Measurements from ENCODE around the gene LSM10. TPM values are rescaled to one million over a fixed set of nuclear protein-coding genes. Genes with fewer than 3 reads are reported as not detected.

LSM10 gene
- total and polyA plus RNA-seq, 2 of the 4 experiments (the other 2 are of a cell fraction), result 11.7 to 78.9 TPM

GRCh38 chr1:36392836-36393235 is 4.9 kb downstream of the LSM10 start:
- peaks cover 7% of the 10 kb centered on the region for H3K4me1 ChIP-seq (ENCODE audit: control insufficient read depth, insufficient read depth, low read length)
- no peak overlapping the region for H3K18ac ChIP-seq (ENCODE audit: low read depth, low read length)
- no peaks in the 10 kb centered on the region for H4K20me1 ChIP-seq (ENCODE audit: insufficient read depth, low read length)
- DNase-seq (no peak), ATAC-seq (ENCODE audit: low read depth) (no peak)
- H3K27me3 ChIP-seq (ENCODE audit: control insufficient read depth, insufficient read depth, low read length), result no peaks in the 10 kb centered on the region
- BruUV-seq (replicated peaks), result no TSS peak
- H2AFZ ChIP-seq (replicated peaks; ENCODE audit: low read length, poor library complexity), result no peak overlapping the region
- no peak overlapping the region for H4K91ac ChIP-seq (ENCODE audit: insufficient read depth, low read depth, low read length)
- peaks cover 23% of the 10 kb centered on the region for H3K36me3 ChIP-seq (ENCODE audit: control insufficient read depth, insufficient read depth, low read length)
- no peak overlapping the region for H2BK15ac ChIP-seq (ENCODE audit: low read depth, low read length)
- dilution Hi-C loops (cut with HindIII; ENCODE audit: low sequenced_read_pairs, unreplicated experiment), result no loop called here
- no peak overlapping the region for H3K23ac ChIP-seq (ENCODE audit: low read depth, low read length)
- no peaks in the 10 kb centered on the region for H3K9me3 ChIP-seq (ENCODE audit: control insufficient read depth, insufficient read depth, low read length)
- H3K56ac ChIP-seq (ENCODE audit: extremely low read depth, insufficient read depth, low read length), result no peak overlapping the region
- H3K4me3 ChIP-seq (ENCODE audit: insufficient read depth, low read depth, low read length), result no peak overlapping the region
- WGBS, 2 experiments (ENCODE audit: extremely low coverage in 2 of 2, insufficient read length in 1 of 2), result 83% methylated on average over 1 of the region's 4 CpGs; no CpG with 5 or more reads in 1 of the 2 experiments
- no peak overlapping the region for H2AK5ac ChIP-seq (ENCODE audit: low read depth, low read length)
- H3K9me1 ChIP-seq (ENCODE audit: insufficient read depth, low read length), result peaks cover 20% of the 10 kb centered on the region
- no peak overlapping the region for H4K8ac ChIP-seq (ENCODE audit: low read depth in 2 of 2, low read length in 2 of 2)
- H4K5ac ChIP-seq (ENCODE audit: low read depth, low read length), result no peak overlapping the region
- H3K4ac ChIP-seq (ENCODE audit: low read depth, low read length), result no peak overlapping the region
- no peak overlapping the region for H2BK120ac ChIP-seq (ENCODE audit: low read depth, low read length)
- no peak for TF ChIP-seq BHLHE40 (IDR thresholded peaks at IDR 0.05; ENCODE audit: low read depth, low read length)
- TF ChIP-seq CEBPB (IDR thresholded peaks at IDR 0.05; ENCODE audit: low read depth, low read length), result no peak
- no peak for TF ChIP-seq POLR2A (IDR thresholded peaks at IDR 0.05; ENCODE audit: low read depth, low read length)
- no peak for TF ChIP-seq RCOR1 (IDR thresholded peaks at IDR 0.05; ENCODE audit: insufficient replicate concordance, low read length)
- TF ChIP-seq USF2 (IDR thresholded peaks at IDR 0.05; ENCODE audit: low read depth, low read length), result no peak
- no peak for TF ChIP-seq CTCF (conservative IDR thresholded peaks at IDR 0.05; ENCODE audit: low read depth, low read length)
- no peak for TF ChIP-seq FOS (IDR thresholded peaks at IDR 0.05; ENCODE audit: low read depth, low read length)
- TF ChIP-seq CHD1 (IDR thresholded peaks at IDR 0.05; ENCODE audit: low read depth, low read length), result no peak
- no peak for TF ChIP-seq NFE2L2 (IDR thresholded peaks at IDR 0.05; ENCODE audit: low read depth, low read length)
- TF ChIP-seq MAZ (IDR thresholded peaks at IDR 0.05; ENCODE audit: borderline replicate concordance, low read depth, low read length), result no peak
- no peak for TF ChIP-seq ELK1 (IDR thresholded peaks at IDR 0.05; ENCODE audit: borderline replicate concordance, low read depth, low read length)
- TF ChIP-seq MAFK (IDR thresholded peaks at IDR 0.05; ENCODE audit: low read depth, low read length), result no peak
- no peak for TF ChIP-seq RAD21 (IDR thresholded peaks at IDR 0.05; ENCODE audit: low read length)
- TF ChIP-seq RFX5 (IDR thresholded peaks at IDR 0.05; ENCODE audit: low read depth, low read length), result no peak
- TF ChIP-seq SMC3 (IDR thresholded peaks at IDR 0.05; ENCODE audit: low read depth, low read length), result no peak
- TF ChIP-seq MXI1 (IDR thresholded peaks at IDR 0.05; ENCODE audit: borderline replicate concordance, low read depth, low read length), result no peak
- peaks cover 16 to 65% of the 10 kb centered on the region in 2 experiments for H3K79me1 ChIP-seq (ENCODE audit: low read depth in 1 of 2, low read length in 2 of 2)
- intact Hi-C loops (cut with micrococcal nuclease), result no loop called here
- POLR2A ChIA-PET (ENCODE audit: unreplicated experiment), result no interaction called here
- H3K4me2 ChIP-seq (ENCODE audit: low read depth, low read length), result no peak overlapping the region
- H3K14ac ChIP-seq (replicated peaks; ENCODE audit: low read depth, low read length), result no peak overlapping the region
- no peak overlapping the region for H3K9ac ChIP-seq (ENCODE audit: low read depth, low read length)
- no peak overlapping the region for H2BK5ac ChIP-seq (ENCODE audit: low read depth, low read length, poor library complexity, severe bottlenecking)
- no peak overlapping the region for H2BK20ac ChIP-seq (ENCODE audit: low read depth, low read length)
- in situ Hi-C loops (cut with MboI; ENCODE audit: low sequenced_read_pairs), result no loop called here
- H3K27ac ChIP-seq (ENCODE audit: insufficient read depth, low read length), result no peak overlapping the region
- no peak overlapping the region for H2AK9ac ChIP-seq (replicated peaks; ENCODE audit: low read depth, low read length, poor library complexity)
- CTCF ChIA-PET, result interaction anchor here (0.5 kb wide), 1 partner anchor 27 kb away, joined by 4 read pairs; no protein-coding TSS in a partner anchor
